ENCODE measurements around the gene LIPG.

DNA sequence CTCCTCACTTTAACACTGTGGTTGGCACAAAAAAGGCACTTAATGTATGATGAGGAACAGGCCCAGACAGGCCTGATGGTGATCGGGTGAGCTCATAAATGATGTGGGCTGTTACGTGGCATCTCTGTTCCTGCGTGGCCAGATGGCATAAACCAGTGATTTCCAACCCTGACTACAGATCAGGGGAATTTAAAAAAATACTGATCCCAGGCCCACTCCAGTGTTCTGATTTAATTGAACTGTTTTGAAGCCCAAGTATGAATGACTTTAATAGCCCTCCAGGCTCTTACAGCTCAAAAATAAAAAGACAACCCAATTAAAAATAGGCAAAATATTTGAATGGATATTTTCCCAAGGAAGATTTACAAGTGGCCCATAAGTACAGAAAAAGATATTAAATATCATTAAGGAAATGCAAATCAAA, 48.2 kb downstream of the LIPG start:
- TF ChIP-seq, protein P1, sequence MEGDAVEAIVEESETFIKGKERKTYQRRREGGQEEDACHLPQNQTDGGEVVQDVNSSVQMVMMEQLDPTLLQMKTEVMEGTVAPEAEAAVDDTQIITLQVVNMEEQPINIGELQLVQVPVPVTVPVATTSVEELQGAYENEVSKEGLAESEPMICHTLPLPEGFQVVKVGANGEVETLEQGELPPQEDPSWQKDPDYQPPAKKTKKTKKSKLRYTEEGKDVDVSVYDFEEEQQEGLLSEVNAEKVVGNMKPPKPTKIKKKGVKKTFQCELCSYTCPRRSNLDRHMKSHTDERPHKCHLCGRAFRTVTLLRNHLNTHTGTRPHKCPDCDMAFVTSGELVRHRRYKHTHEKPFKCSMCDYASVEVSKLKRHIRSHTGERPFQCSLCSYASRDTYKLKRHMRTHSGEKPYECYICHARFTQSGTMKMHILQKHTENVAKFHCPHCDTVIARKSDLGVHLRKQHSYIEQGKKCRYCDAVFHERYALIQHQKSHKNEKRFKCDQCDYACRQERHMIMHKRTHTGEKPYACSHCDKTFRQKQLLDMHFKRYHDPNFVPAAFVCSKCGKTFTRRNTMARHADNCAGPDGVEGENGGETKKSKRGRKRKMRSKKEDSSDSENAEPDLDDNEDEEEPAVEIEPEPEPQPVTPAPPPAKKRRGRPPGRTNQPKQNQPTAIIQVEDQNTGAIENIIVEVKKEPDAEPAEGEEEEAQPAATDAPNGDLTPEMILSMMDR (conservative IDR thresholded peaks at IDR 0.05; ENCODE audit: low read length), result no peak
- no peak for TF ChIP-seq EZH2phosphoT487 (IDR thresholded peaks at IDR 0.05; ENCODE audit: borderline replicate concordance)
